Activated CD4-positive, alpha-beta T cell treated with anti-CD3 and anti-CD28 coated beads, Interleukin-2, amount 50 U/mL, for 24 hours (primary cell): ENCODE measurements around the gene SLC7A6OS.

ENCODE experiments used
- DNase-seq, 2 donors: peaks; one replicate each; pipeline ENCODE4 v3.0.0-alpha.2; 2020; ENCODE audit warnings: low read depth in 1 of 2, low spot score in 1 of 2

SLC7A6OS gene

DNA sequence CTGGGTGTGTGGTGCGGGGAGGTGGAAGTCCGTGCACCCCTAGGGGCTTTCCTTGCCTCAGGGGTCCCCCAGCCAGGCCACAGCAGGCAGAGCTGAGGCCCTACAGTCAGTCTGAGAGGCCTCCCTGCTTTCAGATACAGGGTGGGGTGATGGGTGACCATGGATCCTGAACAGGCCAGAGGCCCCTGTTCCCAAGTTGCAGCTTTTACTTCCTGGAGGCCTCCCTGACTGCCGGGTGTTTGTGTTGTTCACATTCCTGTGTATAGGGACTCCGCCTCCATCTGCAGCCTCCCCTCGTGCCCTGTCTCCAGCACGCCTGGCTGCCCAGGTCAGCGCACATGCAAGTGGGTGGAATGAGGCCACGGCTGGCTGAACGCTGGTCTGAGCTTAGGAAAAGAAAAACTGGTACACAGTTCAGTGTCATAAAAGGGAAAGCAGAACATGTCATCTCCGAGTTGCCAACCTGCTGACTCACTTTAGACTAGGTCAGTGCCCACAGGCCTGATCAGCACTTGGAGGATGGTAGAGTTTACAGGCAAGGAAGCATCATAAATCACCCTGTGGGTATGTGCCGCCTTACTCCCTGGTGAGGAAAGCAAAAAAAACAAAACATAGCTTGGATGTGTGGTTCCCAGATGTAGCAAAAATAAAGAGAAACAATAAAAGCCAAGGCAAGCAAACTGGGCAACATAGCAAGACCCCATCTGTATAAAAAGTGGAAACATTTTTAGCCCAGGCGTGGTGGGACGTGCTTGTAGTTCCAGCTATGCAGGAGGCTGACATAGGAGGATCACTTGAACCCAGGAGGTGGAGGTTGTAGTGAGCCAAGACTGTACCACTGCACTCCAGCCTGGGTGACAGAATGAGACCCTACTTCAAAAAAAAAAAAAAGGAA, 52.6 kb downstream of the SLC7A6OS start:
- no peak for DNase-seq

DNA sequence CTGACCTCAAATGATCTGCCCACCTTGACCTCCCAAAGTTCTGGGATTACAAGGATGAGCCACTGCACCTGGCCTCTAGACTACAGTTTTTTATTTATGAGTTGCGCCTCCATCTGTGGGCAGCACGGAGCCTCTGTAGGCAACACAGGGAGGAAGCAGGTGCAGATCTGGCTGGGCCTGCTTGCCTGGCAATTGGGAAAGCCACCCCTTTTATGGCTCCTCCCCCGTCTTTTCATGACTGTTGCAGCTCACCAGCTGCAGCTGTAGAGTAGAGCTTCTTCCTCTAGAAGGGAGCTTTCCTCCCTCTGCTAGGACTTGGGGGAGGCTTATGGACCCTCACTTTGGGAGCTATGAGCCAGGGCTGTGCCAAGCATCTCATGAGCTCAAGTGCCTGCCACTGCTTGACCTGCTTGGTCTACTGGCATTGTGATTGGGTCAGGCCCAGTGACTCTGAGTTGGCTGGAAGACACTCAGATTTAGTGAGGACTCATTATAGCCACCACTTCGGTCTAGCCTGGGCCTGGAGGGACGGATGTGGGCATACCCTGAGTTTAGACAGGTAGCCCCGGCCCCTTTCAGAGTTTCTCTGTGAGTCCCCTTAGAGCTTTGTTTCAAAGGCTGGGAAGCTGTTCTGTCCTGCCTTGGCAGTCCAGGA, 53.4 kb downstream of the SLC7A6OS start:
- no peak for DNase-seq

DNA sequence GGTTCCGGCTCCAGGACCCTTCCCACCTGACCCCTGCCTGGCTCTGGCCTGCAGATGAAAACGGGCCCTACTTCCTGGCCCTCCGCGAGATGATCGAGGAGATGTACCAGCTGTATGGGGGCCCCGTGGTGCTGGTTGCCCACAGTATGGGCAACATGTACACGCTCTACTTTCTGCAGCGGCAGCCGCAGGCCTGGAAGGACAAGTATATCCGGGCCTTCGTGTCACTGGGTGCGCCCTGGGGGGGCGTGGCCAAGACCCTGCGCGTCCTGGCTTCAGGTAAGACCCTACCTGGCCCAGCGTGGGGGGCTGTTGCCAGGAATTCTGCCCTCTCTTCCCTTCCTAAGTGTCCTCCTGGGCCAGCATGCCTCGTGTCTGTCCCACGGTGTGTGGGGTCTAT, 55.0 kb downstream of the SLC7A6OS start:
- no peak for DNase-seq

DNA sequence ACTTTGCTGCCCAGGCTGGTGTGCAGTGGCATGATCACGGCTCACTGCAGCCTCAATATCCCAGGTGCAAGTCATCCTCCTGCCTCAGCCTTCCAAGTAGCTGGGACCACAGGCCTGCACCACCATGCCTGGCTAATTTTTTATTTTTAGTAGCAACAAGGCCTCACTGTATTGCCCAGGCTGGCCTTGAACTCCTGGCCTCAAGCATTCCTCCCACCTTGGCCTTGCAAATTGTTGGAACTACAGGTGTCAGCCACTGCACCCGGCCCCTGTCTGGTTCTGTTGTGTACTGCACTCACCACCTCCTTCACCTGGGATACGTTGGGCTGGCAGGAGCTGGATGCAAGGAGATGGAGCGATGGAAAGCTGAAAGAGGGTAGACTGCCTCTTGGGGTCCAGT, 57.0 kb downstream of the SLC7A6OS start:
- DNase-seq: no peak

DNA sequence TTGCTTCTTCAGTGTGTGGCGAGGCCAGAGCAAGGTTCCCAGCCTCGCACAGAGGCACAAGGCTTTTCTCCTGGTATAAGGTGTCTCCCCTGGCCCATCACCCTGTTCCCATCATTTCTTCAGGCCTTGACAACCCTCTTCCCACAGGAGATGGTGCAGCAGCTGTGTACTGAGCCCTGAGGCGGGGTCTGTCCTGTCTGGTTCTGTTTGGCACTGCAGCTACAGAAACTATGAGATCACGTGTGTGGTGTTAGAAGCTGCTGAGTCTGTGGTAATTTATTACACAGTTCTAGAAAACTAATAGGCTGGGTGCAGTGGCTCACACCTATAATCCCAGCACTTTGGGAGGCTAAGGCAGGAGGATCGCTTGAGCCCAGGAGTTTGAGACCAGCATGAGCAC, 58.4 kb downstream of the SLC7A6OS start:
- DNase-seq: no peak

DNA sequence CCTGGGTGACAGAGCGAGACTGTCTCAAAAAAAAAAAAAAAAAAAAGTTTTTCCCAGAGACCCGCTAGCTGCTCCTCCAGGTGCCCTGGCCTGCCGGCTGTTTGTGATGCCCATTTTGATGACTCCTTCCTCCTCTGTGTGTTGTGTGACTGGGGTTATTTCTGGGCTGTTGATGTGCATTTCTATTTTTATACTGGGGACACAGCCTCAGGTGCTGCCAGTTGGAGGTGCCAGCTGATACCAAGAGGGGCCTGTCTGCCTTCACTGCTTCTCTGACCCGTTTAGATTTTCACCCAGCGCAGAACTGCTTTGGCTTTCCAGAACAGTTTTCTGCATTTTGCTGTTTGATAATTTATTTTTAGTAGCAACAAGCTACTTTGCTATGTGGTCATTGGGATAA, 58.9 kb downstream of the SLC7A6OS start:
- no peak for DNase-seq

DNA sequence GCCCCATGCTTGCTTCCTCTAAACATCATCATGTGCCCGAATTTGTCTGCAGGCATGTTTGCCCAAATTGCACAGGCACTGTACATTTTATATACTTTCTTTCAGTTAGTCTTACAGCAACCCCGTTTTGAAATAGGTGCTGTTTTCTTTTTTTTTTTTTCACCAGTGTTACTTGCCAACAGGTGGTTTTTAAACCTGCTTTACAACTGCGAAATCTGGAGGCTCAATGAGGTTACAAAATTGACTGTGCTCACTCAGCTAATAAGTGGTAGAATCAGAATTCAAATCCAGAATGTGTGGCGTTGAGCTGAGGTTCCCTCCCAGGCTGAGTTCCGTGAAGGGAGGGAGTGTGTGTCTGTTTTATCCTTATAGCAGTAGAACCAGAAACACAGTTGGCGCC, 59.8 kb downstream of the SLC7A6OS start:
- no peak for DNase-seq

DNA sequence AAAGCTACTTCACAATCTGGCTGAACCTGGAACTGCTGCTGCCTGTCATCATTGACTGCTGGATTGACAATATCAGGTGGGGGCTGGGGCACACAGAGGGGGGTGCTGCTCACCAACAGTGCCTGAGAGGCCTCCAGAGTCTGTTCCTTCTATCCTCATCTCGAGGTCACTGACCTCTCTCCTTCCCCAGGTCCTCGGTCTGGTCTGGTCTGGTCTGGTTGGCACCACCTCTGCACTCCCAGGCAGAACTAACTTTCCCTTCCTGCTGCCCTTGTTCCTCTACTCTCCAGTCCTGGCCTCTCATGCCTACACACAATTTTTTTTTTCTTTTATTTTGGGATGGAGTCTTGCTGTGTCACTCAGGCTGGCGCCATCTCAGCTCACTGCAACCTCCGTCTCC, 61.4 kb downstream of the SLC7A6OS start:
- DNase-seq: no peak
